CD4-positive, alpha-beta T cell treated with Interleukin-17A for 1 hour (primary cell): Measurements from ENCODE around the gene SNRNP35.
"Not testable (repeated sequence)": the region's sequence is repeated elsewhere in the genome, so short reads cannot be mapped to it uniquely, and the experiment has no call there.

ENCODE experiments used
- DNase-seq: peaks from one replicate; pipeline ENCODE4 v3.0.0-alpha.2; 2020

Gene SNRNP35

GRCh38 chr12:123449856-123450255, 8.1 kb upstream of the SNRNP35 start:
- no peak for DNase-seq

- no peak for DNase-seq
Observed at GRCh38 chr12:123450636-123451035, 7.3 kb upstream of the SNRNP35 start.

GRCh38 chr12:123452276-123452550, 5.7 kb upstream of the SNRNP35 start:
- not testable (repeated sequence) for DNase-seq

- no peak for DNase-seq
Observed at GRCh38 chr12:123453165-123453564, 4.8 kb upstream of the SNRNP35 start.

GRCh38 chr12:123463174-123463573, 5.2 kb downstream of the SNRNP35 start:
- DNase-seq = not testable (repeated sequence)

- DNase-seq = no peak
Observed at GRCh38 chr12:123465084-123465483, 7.1 kb downstream of the SNRNP35 start.

- peak; percentile 62 for DNase-seq
Observed at GRCh38 chr12:123468786-123469185, 10.8 kb downstream of the SNRNP35 start.

- no peak for DNase-seq
Observed at GRCh38 chr12:123469978-123470377, 12.0 kb downstream of the SNRNP35 start.

GRCh38 chr12:123471374-123472068, 13.6 kb downstream of the SNRNP35 start:
- DNase-seq = no peak

GRCh38 chr12:123472438-123472849, 14.5 kb downstream of the SNRNP35 start:
- DNase-seq = no peak

- peak; percentile 42 for DNase-seq
Observed at GRCh38 chr12:123474485-123475245, 16.7 kb downstream of the SNRNP35 start.

- no peak for DNase-seq
Observed at GRCh38 chr12:123475246-123475703, 17.3 kb downstream of the SNRNP35 start.

GRCh38 chr12:123478069-123478468, 20.1 kb downstream of the SNRNP35 start:
- no peak for DNase-seq

- no peak for DNase-seq
Observed at GRCh38 chr12:123478762-123479161, 20.8 kb downstream of the SNRNP35 start.

GRCh38 chr12:123479442-123480180, 21.7 kb downstream of the SNRNP35 start:
- DNase-seq = no peak

- not testable (repeated sequence) for DNase-seq
Observed at GRCh38 chr12:123481251-123481650, 23.3 kb downstream of the SNRNP35 start.

GRCh38 chr12:123482876-123483275, 24.9 kb downstream of the SNRNP35 start:
- no peak for DNase-seq

- DNase-seq = peak; percentile 13
Observed at GRCh38 chr12:123483602-123484248, 25.8 kb downstream of the SNRNP35 start.

GRCh38 chr12:123485756-123486155, 27.8 kb downstream of the SNRNP35 start:
- DNase-seq = no peak

GRCh38 chr12:123487428-123487827, 29.5 kb downstream of the SNRNP35 start:
- DNase-seq = no peak

- no peak for DNase-seq
Observed at GRCh38 chr12:123488539-123489230, 30.7 kb downstream of the SNRNP35 start.

GRCh38 chr12:123489580-123489979, 31.6 kb downstream of the SNRNP35 start:
- no peak for DNase-seq

- DNase-seq = no peak
Observed at GRCh38 chr12:123490089-123490488, 32.1 kb downstream of the SNRNP35 start.
